Choroid plexus epithelial cell (primary cell): ENCODE measurements around the gene SPCS2.

ENCODE experiments used
- DNase-seq: peaks from one replicate; pipeline ENCODE4 v3.0.0-alpha.2; 2010; ENCODE audit warnings: low read depth
- H3K4me3 ChIP-seq: 2 replicates; pipeline ENCODE4 v1.5.1; 2011; ENCODE audit warnings: low read depth, mild to moderate bottlenecking, control low read depth, low read length, moderate library complexity
- CTCF ChIP-seq: conservative IDR thresholded peaks from 2 replicates; pipeline ENCODE4 v1.5.1; 2011; ENCODE audit warnings: low read depth, mild to moderate bottlenecking, control low read depth, inconsistent platforms, low read length, moderate library complexity

SPCS2 gene

GRCh38 chr11:74935285-74935684, 13.8 kb upstream of the SPCS2 start:
- no peak for TF ChIP-seq CTCF
- no peak overlapping the region for H3K4me3 ChIP-seq
- DNase-seq, result no peak

- no peak overlapping the region for H3K4me3 ChIP-seq
- no peak for DNase-seq
- no peak for TF ChIP-seq CTCF
These were observed 13.0 kb upstream of the SPCS2 start for GRCh38 chr11:74936087-74936486.

GRCh38 chr11:74936976-74937375, 12.1 kb upstream of the SPCS2 start:
- no peak for TF ChIP-seq CTCF
- DNase-seq, result no peak
- H3K4me3 ChIP-seq, result no peak overlapping the region

GRCh38 chr11:74937696-74938475, 11.2 kb upstream of the SPCS2 start:
- no peak for TF ChIP-seq CTCF
- peak; percentile 26 for DNase-seq

GRCh38 chr11:74941492-74941891, 7.6 kb upstream of the SPCS2 start:
- no peak for TF ChIP-seq CTCF
- H3K4me3 ChIP-seq, result no peak overlapping the region
- peak; percentile 13 for DNase-seq

More at GRCh38 chr11:74937696-74938475, 11.2 kb upstream of the SPCS2 start:
- no peak overlapping the region for H3K4me3 ChIP-seq

GRCh38 chr11:74942073-74942759, 6.8 kb upstream of the SPCS2 start:
- TF ChIP-seq CTCF, result no peak
- H3K4me3 ChIP-seq, result no peak overlapping the region
- DNase-seq, result no peak
